Stimulated activated CD8-positive, alpha-beta memory T cell treated with anti-CD3 and anti-CD28 coated beads, Interleukin-2, amount 100 ng/mL, for 48 hours (primary cell): ENCODE measurements around the gene RBM8A.
A peak's percentile ranks its signal among the peaks of the same experiment; 100 is the strongest.

Experiments used
- DNase-seq, 2 donors: peaks; one replicate each; pipeline ENCODE4 v3.0.0-alpha.2; 2020; ENCODE audit warnings: low read depth in 2 of 2

The RBM8A gene

GRCh38 chr1:145884675-145885074 lies 42.6 kb downstream of the RBM8A start:
- no peak for DNase-seq

- DNase-seq, result no peak
These were observed 47.5 kb downstream of the RBM8A start for GRCh38 chr1:145879775-145880174.

DNA sequence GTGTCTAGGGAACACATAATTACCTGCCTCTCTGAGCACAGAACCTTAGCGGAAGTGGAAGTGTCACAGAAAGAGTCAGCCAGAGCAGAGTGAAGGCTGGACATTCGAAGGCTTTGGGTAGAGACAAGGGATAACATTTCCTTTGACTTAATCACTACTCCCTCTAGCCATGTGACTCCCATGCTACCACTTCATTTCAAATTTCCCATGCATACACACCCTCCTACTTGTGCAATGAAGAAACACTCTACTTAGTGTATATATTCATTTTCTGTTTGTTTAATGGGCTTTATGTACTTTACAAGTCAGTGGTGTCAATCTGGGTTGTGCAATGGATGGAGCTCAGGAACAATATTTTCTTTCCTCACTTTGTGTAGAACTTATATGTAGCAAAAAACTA lies 48.6 kb downstream of the RBM8A start:
- DNase-seq, result no peak

DNA sequence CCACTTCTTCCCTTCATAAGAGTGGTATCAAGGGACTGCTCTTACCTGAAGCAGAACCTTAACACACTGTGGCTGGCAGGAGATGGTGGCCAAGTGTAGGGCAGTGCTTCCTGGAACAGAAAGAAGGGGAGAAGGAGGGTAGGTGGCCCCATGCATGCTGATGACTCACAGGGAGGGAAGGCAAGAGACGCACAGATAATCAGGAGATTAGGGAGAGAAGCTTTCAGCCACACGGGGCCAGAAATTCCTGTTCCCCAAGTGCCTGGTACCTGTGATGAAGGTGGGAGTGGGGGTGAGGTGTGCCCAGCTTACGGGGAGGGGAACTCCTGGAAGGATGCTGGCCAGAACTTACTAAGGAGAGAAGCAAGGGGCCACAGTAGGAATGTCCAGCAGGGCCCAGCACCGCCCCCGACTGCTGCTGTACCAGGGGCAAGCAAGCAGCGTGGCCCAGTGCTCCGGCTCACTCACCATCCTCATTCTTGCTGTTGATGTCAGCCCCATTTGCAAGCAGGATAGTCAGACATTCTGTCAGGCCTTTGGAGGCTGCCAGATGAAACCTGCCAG lies 49.3 kb downstream of the RBM8A start:
- no peak for DNase-seq

GRCh38 chr1:145874646-145875045 lies 52.6 kb downstream of the RBM8A start:
- no peak for DNase-seq

DNA sequence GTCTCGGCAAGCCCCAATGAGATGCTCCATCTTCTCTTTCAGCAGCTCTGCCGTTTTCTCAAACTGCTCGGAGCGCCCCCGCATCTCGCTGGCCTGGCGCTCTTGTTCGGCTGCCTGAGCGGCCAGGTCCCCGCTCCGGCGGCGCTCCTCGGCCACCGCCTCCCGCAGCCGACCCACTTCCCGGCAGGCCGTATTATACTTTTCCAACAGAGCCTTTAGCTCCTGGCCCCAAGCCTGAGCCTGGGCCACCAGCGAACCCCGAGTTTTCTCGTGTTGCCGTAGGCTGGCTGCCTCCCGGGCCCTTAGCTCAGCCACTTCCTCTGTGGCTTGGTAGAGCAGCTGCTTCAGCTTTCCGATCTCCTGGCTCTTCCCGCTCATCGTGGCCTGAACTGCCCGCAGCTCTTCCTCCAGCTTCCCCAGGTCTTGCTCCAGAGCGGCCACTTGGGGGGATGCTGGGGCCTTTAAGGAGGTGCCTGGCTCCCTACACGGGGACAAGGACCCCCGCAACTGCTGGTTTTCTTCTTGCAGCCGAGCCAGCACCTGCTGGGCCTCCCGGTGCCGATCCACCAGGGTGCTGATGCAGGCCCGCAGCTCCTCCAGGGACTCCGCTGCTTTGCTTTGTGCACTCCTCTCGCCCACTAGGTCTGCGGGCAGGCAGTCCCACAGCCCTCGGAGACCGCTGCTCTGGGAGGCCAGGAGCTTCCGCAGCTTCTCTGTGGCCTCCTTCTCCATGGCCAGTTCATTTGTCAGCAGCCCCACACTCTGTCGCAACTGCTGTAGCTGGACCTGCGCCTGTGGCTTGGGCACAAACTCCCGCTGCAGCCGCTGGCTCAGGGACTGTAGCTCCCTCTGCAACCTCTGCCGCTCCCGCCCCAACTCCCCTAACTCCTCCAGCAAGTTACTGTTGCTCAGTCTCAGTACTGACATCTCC lies 55.0 kb downstream of the RBM8A start:
- peak in 1 of 2 donors; percentile 19 for DNase-seq
